Stimulated activated CD8-positive, alpha-beta memory T cell treated with anti-CD3 and anti-CD28 coated beads, Interleukin-15, amount 100 ng/mL, for 48 hours (primary cell): ENCODE results near the gene ANKMY1.

ENCODE experiments used
- DNase-seq, 2 donors: peaks; one replicate each; pipeline ENCODE4 v3.0.0-alpha.2; 2020; ENCODE audit warnings: low read depth in 2 of 2

ANKMY1 gene, protein sequence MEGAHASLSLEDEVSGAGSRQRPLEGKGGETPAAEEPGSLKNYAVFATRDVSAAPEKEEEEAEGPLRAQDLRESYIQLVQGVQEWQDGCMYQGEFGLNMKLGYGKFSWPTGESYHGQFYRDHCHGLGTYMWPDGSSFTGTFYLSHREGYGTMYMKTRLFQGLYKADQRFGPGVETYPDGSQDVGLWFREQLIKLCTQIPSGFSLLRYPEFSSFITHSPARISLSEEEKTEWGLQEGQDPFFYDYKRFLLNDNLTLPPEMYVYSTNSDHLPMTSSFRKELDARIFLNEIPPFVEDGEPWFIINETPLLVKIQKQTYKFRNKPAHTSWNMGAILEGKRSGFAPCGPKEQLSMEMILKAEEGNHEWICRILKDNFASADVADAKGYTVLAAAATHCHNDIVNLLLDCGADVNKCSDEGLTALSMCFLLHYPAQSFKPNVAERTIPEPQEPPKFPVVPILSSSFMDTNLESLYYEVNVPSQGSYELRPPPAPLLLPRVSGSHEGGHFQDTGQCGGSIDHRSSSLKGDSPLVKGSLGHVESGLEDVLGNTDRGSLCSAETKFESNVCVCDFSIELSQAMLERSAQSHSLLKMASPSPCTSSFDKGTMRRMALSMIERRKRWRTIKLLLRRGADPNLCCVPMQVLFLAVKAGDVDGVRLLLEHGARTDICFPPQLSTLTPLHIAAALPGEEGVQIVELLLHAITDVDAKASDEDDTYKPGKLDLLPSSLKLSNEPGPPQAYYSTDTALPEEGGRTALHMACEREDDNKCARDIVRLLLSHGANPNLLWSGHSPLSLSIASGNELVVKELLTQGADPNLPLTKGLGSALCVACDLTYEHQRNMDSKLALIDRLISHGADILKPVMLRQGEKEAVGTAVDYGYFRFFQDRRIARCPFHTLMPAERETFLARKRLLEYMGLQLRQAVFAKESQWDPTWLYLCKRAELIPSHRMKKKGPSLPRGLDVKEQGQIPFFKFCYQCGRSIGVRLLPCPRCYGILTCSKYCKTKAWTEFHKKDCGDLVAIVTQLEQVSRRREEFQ

DNA sequence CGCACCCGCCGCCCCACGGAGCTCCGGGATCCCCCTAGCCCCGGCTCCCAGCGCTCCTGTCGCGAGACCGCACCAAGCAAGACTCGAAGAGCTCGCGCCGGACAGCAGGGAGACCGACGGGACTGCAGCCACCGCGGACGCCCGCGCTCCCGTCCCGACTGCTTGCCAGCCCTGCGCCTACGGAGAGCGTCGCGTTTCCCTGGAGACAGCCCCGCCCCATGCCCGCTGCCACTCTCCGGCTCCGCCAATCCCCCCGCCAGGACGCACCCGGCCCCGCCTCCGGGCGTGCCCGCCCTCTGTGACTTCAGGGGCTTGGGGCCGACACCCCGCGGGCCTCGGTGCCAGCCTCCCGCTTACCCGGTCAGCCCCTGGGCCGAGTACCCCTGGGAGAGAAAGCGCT, at the start of gene ANKMY1:
Gene ANKMY1, minus strand, starts transcription at position 181 of the 400 bp plus-strand sequence. CDS start 653 bp downstream, outside the sequence.
- peak; percentile 65 to 69 for DNase-seq

DNA sequence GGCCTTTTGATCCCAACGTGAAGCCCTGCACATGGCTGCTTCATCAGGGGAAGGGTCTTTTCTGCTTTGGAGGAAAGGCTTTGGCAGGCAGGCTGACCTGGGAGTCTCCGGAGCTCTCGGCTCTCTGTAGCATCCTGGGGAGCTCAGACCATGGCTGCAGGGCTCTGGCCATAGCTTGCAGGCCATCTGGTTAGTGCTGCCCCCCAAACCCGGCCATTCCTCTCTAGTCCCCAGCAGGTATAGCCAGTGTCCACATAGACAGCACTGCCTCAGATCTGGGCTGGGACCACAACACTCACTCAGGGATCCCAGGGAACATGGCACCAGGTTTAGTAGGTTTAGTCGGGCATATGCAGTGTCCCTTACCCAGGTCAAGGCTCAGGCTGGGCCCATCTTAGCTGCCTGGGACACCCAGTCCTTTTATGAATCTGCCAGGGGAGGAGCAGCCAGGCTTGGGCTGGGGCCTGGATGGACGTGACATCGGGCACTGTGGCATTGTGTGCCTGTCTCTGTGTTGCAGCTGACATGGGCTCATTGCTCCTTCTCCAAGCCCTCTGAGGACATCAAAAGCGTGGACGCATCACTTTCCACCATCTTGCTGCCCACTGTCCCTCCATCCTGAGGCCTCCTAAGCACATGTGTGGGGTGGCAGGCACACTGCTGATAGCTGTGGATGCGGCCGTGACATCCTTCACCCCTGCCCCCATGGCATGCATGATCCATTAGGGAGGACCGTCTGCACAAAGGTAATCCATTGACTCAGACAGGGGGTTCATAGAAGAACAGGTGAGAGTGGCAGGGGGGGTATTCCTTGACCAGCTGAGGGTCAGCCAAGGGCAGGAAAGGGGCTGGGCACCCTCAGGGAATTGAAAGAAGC, 48.3 kb upstream of the ANKMY1 start:
- no peak for DNase-seq

DNA sequence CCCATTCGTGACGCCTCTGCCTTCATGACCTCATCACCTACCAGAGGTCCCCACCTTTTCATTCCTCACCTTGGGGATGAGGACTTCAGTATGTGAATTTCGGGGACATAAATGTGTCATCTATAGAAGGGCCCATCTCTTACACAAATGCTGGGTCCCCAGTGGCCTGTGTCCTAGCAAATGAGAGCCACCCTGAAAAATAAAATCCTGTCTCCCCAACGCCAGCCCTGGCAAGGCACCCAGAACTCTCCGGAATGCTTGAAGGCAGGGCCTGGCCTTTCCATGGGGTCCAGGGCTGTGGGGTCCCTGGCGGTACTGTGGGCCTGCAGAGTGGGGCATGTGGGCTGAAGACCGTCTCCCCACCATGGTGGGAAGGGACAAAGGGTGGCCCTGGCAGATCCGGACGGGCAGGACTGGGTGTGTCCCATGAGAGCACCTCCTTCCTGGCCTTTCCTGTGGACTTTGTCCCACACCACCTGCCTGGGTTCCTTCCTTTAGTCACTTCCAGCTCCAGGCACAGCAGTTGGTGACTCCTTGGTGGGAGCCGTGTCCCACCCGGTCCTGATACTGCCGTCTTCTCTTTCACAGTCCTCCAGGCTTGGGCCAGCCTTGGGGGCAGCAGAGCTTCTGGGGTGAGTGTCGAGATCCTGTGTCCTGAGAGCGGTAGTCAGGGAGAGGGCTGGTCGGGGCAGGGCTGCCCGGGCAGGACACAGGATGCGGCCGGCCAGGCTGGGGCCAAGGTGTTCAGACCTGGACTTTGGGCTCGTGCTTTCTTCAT, 47.3 kb upstream of the ANKMY1 start:
- DNase-seq = no peak

DNA sequence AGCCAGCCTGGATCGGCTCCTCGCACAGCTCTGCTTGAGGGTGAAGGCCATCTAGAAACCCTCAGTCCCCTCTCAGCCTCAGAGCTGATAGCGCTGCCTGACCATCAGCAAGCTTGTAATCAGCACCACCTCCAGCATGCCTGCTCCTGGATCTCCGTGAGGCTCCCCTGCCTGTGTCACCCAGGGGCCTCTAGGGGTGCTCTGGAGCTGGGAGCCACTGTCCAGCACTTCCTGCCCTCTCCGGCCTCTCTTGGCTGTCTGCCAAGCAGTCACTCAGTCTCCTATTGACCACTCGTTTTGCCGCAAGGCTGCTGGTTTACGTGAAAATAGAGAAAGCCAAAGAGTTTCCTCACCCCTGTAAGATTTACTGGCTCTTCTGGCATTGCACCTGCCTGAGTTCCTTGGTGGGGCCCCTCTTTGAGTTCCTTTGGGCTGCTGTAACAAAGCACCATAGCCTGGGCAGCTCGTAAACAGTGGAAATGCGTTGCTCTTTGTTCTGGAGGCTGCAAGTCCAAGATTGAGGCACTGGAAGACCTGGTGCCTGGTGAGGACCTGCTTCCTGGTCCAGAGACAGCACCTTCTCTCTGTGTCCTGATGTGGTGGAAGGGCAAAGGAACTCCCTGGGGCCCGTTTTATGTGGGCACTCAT, 46.6 kb upstream of the ANKMY1 start:
- DNase-seq = no peak

DNA sequence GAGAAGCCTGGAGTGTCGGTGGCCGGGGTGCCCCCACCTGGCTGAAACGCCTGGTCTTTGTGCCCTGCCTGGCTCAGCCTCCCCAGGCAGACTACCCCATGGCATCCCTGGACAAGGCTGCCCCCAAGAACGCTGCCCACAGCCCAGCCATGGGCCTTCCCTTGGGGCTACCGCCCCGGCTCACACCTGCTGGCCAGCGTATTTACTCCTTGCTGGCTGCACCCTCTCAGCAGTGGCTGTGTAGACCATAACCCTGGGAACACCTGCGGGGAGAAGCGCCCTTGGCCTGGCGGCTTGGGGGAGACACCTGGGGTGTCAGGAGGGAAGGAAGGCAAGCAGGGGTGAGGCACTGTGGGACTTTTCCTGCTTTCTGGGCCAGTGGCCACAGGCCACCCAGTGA, 46.1 kb upstream of the ANKMY1 start:
- DNase-seq = no peak

DNA sequence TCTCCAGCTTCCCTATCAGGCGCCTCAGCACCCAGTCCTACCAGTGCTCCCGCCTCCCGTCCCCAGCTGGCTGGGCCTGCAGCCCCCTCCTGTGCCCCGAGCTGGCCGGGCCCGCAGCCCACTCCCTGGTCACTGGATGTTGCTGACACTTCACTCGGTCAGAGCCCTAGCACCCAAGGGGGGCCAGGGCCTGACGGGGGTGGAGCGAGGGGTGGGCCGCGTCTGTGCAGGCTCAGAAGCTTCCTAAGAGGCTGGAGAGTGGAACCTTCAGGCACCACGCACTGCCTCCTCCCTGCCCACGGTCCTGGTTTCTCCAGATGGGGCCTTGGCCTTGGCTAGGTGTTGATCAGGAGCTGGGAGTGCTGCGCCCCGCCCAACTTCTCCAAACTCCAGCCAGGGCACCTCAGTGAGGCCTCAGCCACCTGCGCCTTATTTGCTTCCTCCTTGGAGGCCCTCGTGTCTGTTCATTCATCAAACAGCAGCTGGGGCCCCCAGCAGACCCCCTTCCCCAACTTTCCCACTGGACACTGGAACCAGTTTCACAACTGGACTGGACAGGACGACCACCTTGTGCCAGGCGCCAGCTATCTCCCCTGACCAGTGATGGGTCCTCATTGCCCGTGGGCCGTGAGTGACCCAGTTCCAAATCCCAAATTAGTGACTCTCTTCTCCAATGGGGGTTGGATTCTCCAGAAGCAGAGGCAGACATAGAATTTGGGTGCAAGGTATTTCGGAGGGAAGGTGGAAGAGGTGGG, 45.5 kb upstream of the ANKMY1 start:
- no peak for DNase-seq

DNA sequence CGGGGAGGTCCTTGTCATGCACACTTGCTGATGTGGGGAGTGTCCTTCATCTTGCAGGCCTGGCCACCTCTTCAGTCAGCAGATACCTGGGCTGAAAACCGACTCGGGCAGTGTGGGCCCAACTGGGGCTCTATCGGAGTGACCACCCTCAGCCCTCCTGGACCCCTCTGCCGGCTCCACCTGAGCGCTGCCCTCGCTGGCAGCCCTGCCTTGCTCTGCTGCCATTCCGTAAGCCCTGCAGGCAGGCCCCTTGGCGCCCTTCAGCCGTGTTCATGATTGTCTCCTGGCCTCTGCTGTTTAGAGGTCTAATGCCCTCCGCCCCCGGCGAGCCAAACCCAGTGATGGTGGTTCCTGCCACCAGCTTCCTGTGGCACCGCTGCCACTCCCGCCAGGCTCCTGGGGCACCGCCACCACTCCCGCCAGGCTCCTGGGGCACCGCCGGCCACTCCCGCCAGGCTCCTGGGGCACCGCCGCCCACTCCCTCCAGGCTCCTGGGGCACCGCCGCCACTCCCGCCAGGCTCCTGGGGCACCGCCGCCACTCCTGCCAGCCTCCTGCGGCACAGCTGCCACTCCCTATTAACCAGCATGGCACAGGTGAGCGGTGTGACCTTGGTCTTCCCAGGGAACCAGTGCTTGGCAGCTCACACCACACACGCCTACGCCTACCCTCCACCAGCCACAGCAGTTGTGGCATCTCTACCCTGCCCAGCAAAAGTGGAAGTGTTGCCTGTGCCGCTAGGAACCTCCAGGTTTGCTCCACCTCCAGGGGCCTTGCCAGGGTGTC, 44.7 kb upstream of the ANKMY1 start:
- no peak for DNase-seq

DNA sequence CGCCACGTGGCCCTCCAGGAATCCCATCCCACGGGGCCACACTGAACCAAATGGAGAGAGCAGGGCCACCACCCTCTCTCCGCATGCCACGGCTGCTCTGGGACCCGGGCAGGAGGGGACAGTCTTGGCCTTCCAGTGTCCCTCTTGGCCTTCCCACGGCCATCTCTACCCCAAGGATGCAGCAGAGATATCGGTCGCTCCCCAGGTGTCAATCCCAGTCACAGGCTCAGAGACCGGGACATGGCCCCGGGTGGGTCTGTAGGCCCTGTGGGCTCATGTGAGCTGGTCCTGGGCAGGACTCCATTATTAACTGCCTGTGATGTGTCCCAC, 44.0 kb upstream of the ANKMY1 start:
- DNase-seq = no peak

DNA sequence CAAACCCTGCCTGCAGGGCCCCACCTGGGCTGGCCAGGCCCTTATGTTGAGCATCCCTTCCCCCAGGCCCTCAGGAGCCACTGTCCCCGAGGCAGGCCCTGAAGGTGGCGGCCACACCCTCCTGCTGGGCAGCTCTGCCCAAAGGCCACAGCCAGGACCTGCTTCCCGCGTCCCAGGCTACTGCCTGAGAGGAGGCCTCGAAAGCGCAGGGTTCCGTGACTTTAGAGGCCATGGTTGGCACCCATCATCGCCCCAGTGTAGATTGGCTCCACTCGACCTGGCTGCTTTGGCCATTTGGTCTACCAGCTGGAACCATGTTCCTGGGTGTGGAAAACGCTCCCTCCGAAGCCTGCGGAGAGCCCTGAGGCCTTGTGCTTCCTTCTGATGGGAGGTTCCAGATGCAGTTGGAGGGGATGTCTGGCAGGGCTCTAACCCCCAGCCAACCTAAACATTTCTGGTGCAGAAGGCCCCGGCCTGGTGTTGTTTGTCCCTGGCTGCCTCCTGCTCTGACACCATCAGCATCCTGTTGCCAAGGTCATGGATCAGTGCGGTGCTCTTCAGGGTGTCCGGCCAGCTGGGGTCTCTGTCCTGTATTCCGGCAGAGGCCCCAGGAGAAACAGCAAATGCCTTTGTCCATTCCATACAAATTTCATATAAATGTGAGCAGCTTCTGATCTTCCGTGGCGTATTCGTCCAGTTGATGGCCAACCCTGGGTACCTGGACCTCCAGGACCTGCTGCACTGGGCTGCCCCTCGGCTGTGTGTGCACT, 43.5 kb upstream of the ANKMY1 start:
- DNase-seq = no peak

DNA sequence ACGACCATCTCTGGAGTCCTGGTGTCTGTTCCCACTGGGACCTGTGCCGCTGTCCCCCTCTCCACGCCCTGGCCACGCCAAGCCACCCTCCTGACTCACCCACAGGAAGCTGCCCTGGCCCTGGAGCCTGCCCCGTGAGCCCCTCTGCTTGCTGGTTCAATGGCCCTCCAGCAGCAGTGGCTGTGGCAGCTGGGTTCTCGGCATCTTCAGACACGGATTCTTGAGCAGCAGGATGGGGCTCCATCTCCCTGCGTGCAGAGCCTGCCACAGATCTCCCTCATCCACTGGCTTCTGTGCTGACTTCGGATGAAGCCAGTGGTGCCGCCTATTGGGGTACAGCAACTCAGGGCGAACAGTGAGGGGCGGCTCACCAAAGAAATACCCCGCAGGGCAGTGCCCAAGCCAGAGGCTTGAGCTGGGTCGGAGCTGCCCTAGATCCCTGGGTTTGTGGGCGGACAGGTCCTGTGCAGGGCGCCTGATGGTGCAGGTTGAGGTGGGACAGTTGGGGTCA, 42.7 kb upstream of the ANKMY1 start:
- DNase-seq = no peak

DNA sequence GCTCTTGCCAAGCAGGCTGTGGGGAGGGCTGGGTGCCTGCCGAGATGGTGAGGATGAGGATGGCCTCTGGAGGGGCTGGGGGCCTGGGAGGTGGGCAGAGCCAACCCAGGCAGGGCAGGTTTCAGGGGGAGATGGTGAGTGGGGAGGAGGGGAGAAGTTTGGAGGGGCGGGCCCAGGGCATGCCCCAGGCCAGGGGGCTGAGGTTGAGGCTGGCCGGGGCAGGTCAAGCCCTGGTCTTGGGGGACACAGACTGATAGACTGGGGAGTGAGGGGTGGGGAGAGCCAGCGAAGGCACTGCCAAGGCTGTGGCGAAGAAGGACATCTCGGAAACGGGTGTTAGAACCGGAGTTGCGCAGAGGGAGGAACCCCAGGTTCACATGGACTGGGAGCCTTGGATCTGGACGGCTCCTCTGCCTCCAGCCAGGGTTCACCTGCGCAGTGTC, 41.4 kb upstream of the ANKMY1 start:
- DNase-seq = no peak

DNA sequence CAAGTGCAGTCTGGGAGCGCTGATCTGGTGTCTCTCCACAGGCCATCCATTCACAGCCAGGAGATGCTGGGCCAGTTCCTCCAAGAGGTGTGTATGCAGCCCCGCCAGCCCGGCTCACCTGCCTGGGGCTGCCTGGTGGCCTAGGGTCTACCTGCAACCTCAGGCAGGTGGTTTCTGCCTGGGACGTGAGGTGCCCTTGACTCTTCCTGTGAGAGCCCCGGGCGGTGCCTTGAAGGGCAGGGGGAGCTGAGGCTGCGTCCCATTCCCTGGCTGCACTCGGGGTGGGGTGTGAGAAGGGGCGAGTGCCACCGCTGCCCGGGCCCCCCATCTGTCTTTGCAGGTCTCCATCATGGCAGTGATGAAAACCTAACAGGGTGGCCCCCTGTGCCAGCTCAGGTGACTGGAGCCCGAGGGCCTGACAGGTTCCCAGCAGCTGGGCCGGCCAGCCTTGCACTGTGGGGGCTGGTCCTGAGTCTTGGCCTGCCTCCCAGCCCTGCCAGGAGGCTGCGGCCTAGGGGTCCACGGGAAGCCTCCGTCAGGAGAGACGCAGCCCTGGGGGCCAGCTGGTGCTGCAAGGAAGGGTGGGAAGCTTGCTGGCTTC, 40.6 kb upstream of the ANKMY1 start:
- DNase-seq = no peak

DNA sequence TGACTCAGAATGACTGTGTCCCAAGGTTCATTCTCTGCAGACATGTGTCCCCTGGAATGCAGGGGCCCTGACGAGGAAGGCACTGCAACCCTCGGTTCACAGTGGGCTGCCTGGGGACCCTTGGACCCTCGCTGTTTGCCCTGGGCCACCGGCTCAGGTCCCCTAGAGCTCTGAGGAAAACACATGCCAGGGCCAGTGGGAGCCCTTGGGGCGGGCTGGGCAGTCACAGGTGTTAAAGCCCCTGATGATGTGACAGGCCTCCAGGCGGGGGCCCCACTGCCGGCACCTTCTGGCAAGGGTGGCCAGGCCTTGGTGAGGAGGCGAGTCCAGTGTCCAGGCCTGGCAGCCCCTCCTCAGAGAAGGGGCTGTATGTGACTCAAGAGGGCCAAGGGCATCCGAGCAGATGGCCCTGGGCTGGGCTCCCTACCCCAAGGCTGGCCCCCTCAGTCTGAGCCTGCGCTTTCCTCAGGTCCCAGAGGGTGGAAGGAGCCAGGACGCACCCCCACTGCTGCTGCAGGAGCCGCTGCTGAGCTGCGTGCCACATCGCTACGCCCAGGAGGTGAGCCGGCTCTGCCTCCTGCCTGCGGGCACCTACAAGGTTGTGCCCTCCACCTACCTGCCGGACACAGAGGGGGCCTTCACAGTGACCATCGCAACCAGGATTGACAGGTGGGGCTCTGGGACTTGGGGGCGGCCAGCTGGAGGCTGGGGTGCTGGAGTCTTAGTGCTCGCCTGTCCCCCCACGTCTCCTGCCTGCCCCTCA, 39.8 kb upstream of the ANKMY1 start:
- no peak for DNase-seq

DNA sequence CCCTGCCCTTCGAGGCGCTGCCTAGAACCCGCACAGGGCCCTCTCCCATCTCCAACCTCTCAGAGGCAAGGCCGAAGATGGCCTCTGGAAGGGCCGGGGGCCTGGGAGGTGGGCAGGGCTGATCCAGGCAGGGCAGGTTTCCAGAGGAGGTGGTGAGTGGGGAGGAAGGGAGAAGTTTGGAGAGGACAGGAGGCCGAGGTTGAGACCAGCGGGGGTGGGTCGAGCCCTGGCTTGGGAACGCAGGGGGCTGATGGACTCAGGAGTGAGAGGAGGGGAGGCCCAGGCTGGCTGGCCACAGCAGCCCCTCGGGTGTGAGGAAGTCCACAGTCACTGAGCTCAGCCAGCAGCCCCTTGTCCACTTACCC, 39.2 kb upstream of the ANKMY1 start:
- no peak for DNase-seq

DNA sequence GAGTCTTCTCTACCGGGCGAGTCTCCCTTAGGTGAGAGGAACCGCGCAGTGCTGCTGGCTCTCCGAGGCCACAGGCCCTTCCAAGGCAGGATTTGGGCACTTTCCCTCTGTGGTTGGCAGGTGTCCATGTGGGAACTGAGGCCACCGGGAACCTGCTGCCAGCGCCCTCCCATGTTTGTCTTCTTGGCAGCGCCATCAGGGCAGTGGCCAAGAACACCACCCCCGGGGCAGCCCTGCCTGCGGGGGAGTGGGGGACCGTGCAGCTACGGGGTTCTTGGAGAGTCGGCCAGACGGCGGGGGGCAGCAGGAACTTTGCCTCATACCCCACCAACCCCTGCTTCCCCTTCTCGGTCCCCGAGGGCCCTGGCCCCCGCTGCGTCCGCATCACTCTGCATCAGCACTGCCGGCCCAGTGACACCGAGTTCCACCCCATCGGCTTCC, 38.7 kb upstream of the ANKMY1 start:
- no peak for DNase-seq

DNA sequence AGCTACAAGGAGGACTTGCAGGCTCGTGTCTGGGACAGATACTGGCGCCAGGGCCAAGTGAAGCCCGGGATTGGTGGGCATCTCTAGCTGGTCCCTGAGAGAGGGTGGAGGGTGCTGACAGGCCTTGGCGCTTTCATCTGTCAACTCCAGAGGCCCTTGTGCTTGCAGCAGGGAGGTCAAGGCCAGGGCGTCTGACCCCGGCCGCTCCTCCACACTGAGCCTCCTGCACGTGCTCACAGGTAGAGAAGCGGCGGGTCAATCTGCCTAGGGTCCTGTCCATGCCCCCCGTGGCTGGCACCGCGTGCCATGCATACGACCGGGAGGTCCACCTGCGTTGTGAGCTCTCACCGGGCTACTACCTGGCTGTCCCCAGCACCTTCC, 38.3 kb upstream of the ANKMY1 start:
- DNase-seq = no peak
